Activated CD4-positive, alpha-beta memory T cell treated with anti-CD3 and anti-CD28 coated beads, Interleukin-2, amount 10 ng/mL, durations not matched to agents 7 days and 5 days (primary cell): ENCODE results near the gene PLCB2. TPM values are rescaled to one million over a fixed set of nuclear protein-coding genes. Genes with fewer than 3 reads are reported as not detected.
A peak's percentile ranks its signal among the peaks of the same experiment; 100 is the strongest.

Source experiments
- CTCF ChIA-PET: fragments of 350-600 bp; sonication (Branson Sonifier 250); formaldehyde crosslinking; loops from one replicate; lab custom pipeline; 2021; ENCODE audit warnings: antibody characterized with exemption, inconsistent platforms; lab: Charles Lee
- POLR2A ChIA-PET: fragments of 350-600 bp; sonication (Branson Sonifier 250); formaldehyde crosslinking; loops from one replicate; lab custom pipeline; 2021; ENCODE audit warnings: antibody characterized with exemption; lab: Charles Lee
- DNase-seq: peaks from one replicate; pipeline ENCODE4 v3.0.0-alpha.2; 2020
- H3K27ac Mint-ChIP-seq: one replicate; pipeline ENCODE4 v1.8.0; 2021; ENCODE audit warnings: mild to moderate bottlenecking, mixed read lengths
- H3K27me3 Mint-ChIP-seq: one replicate; pipeline ENCODE4 v1.8.0; 2021; ENCODE audit warnings: mixed read lengths
- H3K36me3 Mint-ChIP-seq: one replicate; pipeline ENCODE4 v1.8.0; 2021; ENCODE audit warnings: low read depth, mixed read lengths
- H3K4me1 Mint-ChIP-seq: one replicate; pipeline ENCODE4 v1.8.0; 2021; ENCODE audit warnings: mixed read lengths
- H3K4me3 Mint-ChIP-seq: one replicate; pipeline ENCODE4 v1.8.0; 2021; ENCODE audit warnings: mild to moderate bottlenecking, mixed read lengths
- H3K9me3 Mint-ChIP-seq: one replicate; pipeline ENCODE4 v1.8.0; 2021; ENCODE audit warnings: mixed read lengths
- total RNA-seq, 2 experiments: library from RNA; stranded (reverse); gene quantifications; one replicate each; pipeline ENCODE4 v1.2.3, GENCODE V29; 2021

The PLCB2 gene
- total RNA-seq, 2 experiments from 2014 or later, result 140 TPM

GRCh38 chr15:40278026-40278425 is 29.7 kb downstream of the PLCB2 start:
- no peak overlapping the region for H3K4me3 Mint-ChIP-seq
- ChIA-PET CTCF (interaction anchor here (0.6 to 10.3 kb wide), 8 partner anchors 31 to 231 kb away, joined by 3 to 262 read pairs (median 8); partner anchors contain the start of genes CCDC9B, INAFM2 and PLCB2), POLR2A (interaction anchor here (0.7 to 1.9 kb wide), 5 partner anchors 11 to 76 kb away, joined by 3 to 8 read pairs (median 3); partner anchors contain the start of gene PLCB2)
- no peak for DNase-seq
- H3K27me3 Mint-ChIP-seq, result peaks cover 40% of the 10 kb centered on the region
- no peak overlapping the region for H3K27ac Mint-ChIP-seq
- no peaks in the 10 kb centered on the region for H3K36me3 Mint-ChIP-seq
- H3K9me3 Mint-ChIP-seq, result no peaks in the 10 kb centered on the region
- H3K4me1 Mint-ChIP-seq, result peaks cover 3% of the 10 kb centered on the region

- Mint-ChIP-seq H3K9me3 (no peaks in the 10 kb centered on the region), H3K27me3 (peaks cover 40% of the 10 kb centered on the region), H3K27ac (no peak overlapping the region), H3K4me1 (peaks cover 3% of the 10 kb centered on the region), H3K36me3 (no peaks in the 10 kb centered on the region), H3K4me3 (no peak overlapping the region)
- POLR2A ChIA-PET, result interaction anchor here (0.7 to 1.9 kb wide), 3 partner anchors 31 to 60 kb away, joined by 3 to 8 read pairs (median 4); partner anchors contain the start of gene PLCB2
- no peak for DNase-seq
- CTCF ChIA-PET, result interaction anchor here (0.6 to 10.3 kb wide), 6 partner anchors 32 to 230 kb away, joined by 3 to 262 read pairs (median 64); partner anchors contain the start of genes CCDC9B and PLCB2
Observed at GRCh38 chr15:40277471-40277870, 30.3 kb downstream of the PLCB2 start.

GRCh38 chr15:40276927-40277326 is 30.8 kb downstream of the PLCB2 start:
- H3K27ac Mint-ChIP-seq, result no peak overlapping the region
- no peak overlapping the region for H3K4me3 Mint-ChIP-seq
- H3K27me3 Mint-ChIP-seq, result peaks cover 40% of the 10 kb centered on the region
- no peaks in the 10 kb centered on the region for H3K9me3 Mint-ChIP-seq
- DNase-seq, result no peak
- ChIA-PET POLR2A (interaction anchor here (1.0 kb wide), 1 partner anchor 230 kb away, joined by 4 read pairs; no protein-coding TSS in a partner anchor), CTCF (interaction anchor here (1.4 to 10.3 kb wide), 4 partner anchors 32 to 230 kb away, joined by 3 to 262 read pairs (median 122); partner anchors contain the start of gene PLCB2)
- no peaks in the 10 kb centered on the region for H3K36me3 Mint-ChIP-seq
- H3K4me1 Mint-ChIP-seq, result peaks cover 3% of the 10 kb centered on the region

- DNase-seq, result no peak
- CTCF ChIA-PET, result interaction anchor here (1.2 to 10.3 kb wide), 10 partner anchors 12 to 489 kb away, joined by 3 to 262 read pairs (median 10); partner anchors contain the start of gene PLCB2
- H3K27ac Mint-ChIP-seq, result no peak overlapping the region
- peaks cover 3% of the 10 kb centered on the region for H3K4me1 Mint-ChIP-seq
- POLR2A ChIA-PET, result interaction anchor here (1.0 kb wide), 1 partner anchor 229 kb away, joined by 4 read pairs; no protein-coding TSS in a partner anchor
- no peaks in the 10 kb centered on the region for H3K36me3 Mint-ChIP-seq
- H3K27me3 Mint-ChIP-seq, result peaks cover 35% of the 10 kb centered on the region
- H3K9me3 Mint-ChIP-seq, result no peaks in the 10 kb centered on the region
- no peak overlapping the region for H3K4me3 Mint-ChIP-seq
Observed at GRCh38 chr15:40275954-40276353, 31.8 kb downstream of the PLCB2 start.

GRCh38 chr15:40275523-40275922 is 32.2 kb downstream of the PLCB2 start:
- CTCF ChIA-PET, result interaction anchor here (1.0 to 10.3 kb wide), 14 partner anchors 12 to 488 kb away, joined by 3 to 262 read pairs (median 9); partner anchors contain the start of genes CCDC9B, PLCB2 and SRP14
- POLR2A ChIA-PET, result no interaction called here
- no peak for DNase-seq
- Mint-ChIP-seq H3K27me3 (peaks cover 31% of the 10 kb centered on the region), H3K36me3 (no peaks in the 10 kb centered on the region), H3K4me3 (no peak overlapping the region), H3K9me3 (no peaks in the 10 kb centered on the region), H3K27ac (no peak overlapping the region), H3K4me1 (peaks cover 3% of the 10 kb centered on the region)

GRCh38 chr15:40274350-40275274 is 33.1 kb downstream of the PLCB2 start:
- ChIA-PET POLR2A (interaction anchor here (0.5 to 2.3 kb wide), 5 partner anchors 11 to 229 kb away, joined by 3 to 8 read pairs (median 3); partner anchors contain the start of gene PLCB2), CTCF (interaction anchor here (0.6 to 10.3 kb wide), 42 partner anchors 9 to 492 kb away, joined by 3 to 262 read pairs (median 4); partner anchors contain the start of genes ANKRD63, CCDC9B, FSIP1 and INAFM2)
- Mint-ChIP-seq H3K9me3 (no peaks in the 10 kb centered on the region), H3K36me3 (no peaks in the 10 kb centered on the region), H3K27me3 (peaks cover 26% of the 10 kb centered on the region), H3K27ac (no peak overlapping the region), H3K4me3 (no peak overlapping the region), H3K4me1 (peaks cover 5% of the 10 kb centered on the region)
- DNase-seq, result peak; percentile 90

GRCh38 chr15:40273428-40273827 is 34.3 kb downstream of the PLCB2 start:
- H3K36me3 Mint-ChIP-seq, result no peaks in the 10 kb centered on the region
- H3K9me3 Mint-ChIP-seq, result no peaks in the 10 kb centered on the region
- DNase-seq, result no peak
- H3K27me3 Mint-ChIP-seq, result peaks cover 16% of the 10 kb centered on the region
- peaks cover 5% of the 10 kb centered on the region for H3K4me1 Mint-ChIP-seq
- CTCF ChIA-PET, result interaction anchor here (0.6 to 10.3 kb wide), 21 partner anchors 9 to 610 kb away, joined by 3 to 262 read pairs (median 4); partner anchors contain the start of genes ANKRD63, PAK6, PLCB2 and SRP14
- H3K4me3 Mint-ChIP-seq, result no peak overlapping the region
- POLR2A ChIA-PET, result interaction anchor here (1.0 to 2.3 kb wide), 2 partner anchors 40 to 56 kb away, joined by 3 to 8 read pairs; no protein-coding TSS in a partner anchor
- H3K27ac Mint-ChIP-seq, result no peak overlapping the region

GRCh38 chr15:40272485-40273056 is 35.2 kb downstream of the PLCB2 start:
- H3K27ac Mint-ChIP-seq, result no peak overlapping the region
- H3K4me1 Mint-ChIP-seq, result peaks cover 5% of the 10 kb centered on the region
- no peaks in the 10 kb centered on the region for H3K36me3 Mint-ChIP-seq
- CTCF ChIA-PET, result interaction anchor here (1.0 to 10.3 kb wide), 9 partner anchors 34 to 487 kb away, joined by 3 to 262 read pairs (median 4); partner anchors contain the start of genes PAK6, PLCB2 and SRP14
- H3K27me3 Mint-ChIP-seq, result peaks cover 9% of the 10 kb centered on the region
- no peak overlapping the region for H3K4me3 Mint-ChIP-seq
- POLR2A ChIA-PET, result interaction anchor here (2.3 kb wide), 1 partner anchor 55 kb away, joined by 8 read pairs; no protein-coding TSS in a partner anchor
- H3K9me3 Mint-ChIP-seq, result no peaks in the 10 kb centered on the region
- no peak for DNase-seq

- ChIA-PET CTCF (interaction anchor here (0.5 to 10.3 kb wide), 4 partner anchors 37 to 224 kb away, joined by 3 to 262 read pairs (median 122); partner anchors contain the start of gene PLCB2), POLR2A (interaction anchor here (2.3 kb wide), 1 partner anchor 54 kb away, joined by 8 read pairs; no protein-coding TSS in a partner anchor)
- no peaks in the 10 kb centered on the region for H3K36me3 Mint-ChIP-seq
- H3K4me1 Mint-ChIP-seq, result peaks cover 3% of the 10 kb centered on the region
- no peak overlapping the region for H3K27ac Mint-ChIP-seq
- H3K27me3 Mint-ChIP-seq, result peaks cover 6% of the 10 kb centered on the region
- H3K9me3 Mint-ChIP-seq, result no peaks in the 10 kb centered on the region
- no peak for DNase-seq
- H3K4me3 Mint-ChIP-seq, result no peak overlapping the region
Observed at GRCh38 chr15:40271685-40272484, 35.9 kb downstream of the PLCB2 start.

- Mint-ChIP-seq H3K36me3 (no peaks in the 10 kb centered on the region), H3K4me3 (no peak overlapping the region), H3K4me1 (peaks cover 3% of the 10 kb centered on the region), H3K27ac (no peak overlapping the region), H3K9me3 (no peaks in the 10 kb centered on the region), H3K27me3 (no peaks in the 10 kb centered on the region)
- no peak for DNase-seq
- CTCF ChIA-PET, result interaction anchor here (1.3 to 10.3 kb wide), 4 partner anchors 10 to 53 kb away, joined by 3 to 262 read pairs (median 6); partner anchors contain the start of gene PLCB2
- POLR2A ChIA-PET, result no interaction called here
Observed at GRCh38 chr15:40270246-40270995, 37.3 kb downstream of the PLCB2 start.

- peaks cover 2% of the 10 kb centered on the region for H3K4me1 Mint-ChIP-seq
- H3K27me3 Mint-ChIP-seq, result no peaks in the 10 kb centered on the region
- H3K9me3 Mint-ChIP-seq, result no peaks in the 10 kb centered on the region
- CTCF ChIA-PET, result interaction anchor here (1.3 to 2.2 kb wide), 3 partner anchors 9 to 52 kb away, joined by 3 to 10 read pairs (median 3); partner anchors contain the start of gene PLCB2
- H3K4me3 Mint-ChIP-seq, result no peak overlapping the region
- DNase-seq, result no peak
- POLR2A ChIA-PET, result interaction anchor here (1.5 kb wide), 1 partner anchor 224 kb away, joined by 3 read pairs; no protein-coding TSS in a partner anchor
- no peaks in the 10 kb centered on the region for H3K36me3 Mint-ChIP-seq
- no peak overlapping the region for H3K27ac Mint-ChIP-seq
Observed at GRCh38 chr15:40269604-40270003, 38.1 kb downstream of the PLCB2 start.
